ENCODE measurements around the gene RLF.

The RLF gene, protein sequence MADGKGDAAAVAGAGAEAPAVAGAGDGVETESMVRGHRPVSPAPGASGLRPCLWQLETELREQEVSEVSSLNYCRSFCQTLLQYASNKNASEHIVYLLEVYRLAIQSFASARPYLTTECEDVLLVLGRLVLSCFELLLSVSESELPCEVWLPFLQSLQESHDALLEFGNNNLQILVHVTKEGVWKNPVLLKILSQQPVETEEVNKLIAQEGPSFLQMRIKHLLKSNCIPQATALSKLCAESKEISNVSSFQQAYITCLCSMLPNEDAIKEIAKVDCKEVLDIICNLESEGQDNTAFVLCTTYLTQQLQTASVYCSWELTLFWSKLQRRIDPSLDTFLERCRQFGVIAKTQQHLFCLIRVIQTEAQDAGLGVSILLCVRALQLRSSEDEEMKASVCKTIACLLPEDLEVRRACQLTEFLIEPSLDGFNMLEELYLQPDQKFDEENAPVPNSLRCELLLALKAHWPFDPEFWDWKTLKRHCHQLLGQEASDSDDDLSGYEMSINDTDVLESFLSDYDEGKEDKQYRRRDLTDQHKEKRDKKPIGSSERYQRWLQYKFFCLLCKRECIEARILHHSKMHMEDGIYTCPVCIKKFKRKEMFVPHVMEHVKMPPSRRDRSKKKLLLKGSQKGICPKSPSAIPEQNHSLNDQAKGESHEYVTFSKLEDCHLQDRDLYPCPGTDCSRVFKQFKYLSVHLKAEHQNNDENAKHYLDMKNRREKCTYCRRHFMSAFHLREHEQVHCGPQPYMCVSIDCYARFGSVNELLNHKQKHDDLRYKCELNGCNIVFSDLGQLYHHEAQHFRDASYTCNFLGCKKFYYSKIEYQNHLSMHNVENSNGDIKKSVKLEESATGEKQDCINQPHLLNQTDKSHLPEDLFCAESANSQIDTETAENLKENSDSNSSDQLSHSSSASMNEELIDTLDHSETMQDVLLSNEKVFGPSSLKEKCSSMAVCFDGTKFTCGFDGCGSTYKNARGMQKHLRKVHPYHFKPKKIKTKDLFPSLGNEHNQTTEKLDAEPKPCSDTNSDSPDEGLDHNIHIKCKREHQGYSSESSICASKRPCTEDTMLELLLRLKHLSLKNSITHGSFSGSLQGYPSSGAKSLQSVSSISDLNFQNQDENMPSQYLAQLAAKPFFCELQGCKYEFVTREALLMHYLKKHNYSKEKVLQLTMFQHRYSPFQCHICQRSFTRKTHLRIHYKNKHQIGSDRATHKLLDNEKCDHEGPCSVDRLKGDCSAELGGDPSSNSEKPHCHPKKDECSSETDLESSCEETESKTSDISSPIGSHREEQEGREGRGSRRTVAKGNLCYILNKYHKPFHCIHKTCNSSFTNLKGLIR (N-terminal part only)

DNA sequence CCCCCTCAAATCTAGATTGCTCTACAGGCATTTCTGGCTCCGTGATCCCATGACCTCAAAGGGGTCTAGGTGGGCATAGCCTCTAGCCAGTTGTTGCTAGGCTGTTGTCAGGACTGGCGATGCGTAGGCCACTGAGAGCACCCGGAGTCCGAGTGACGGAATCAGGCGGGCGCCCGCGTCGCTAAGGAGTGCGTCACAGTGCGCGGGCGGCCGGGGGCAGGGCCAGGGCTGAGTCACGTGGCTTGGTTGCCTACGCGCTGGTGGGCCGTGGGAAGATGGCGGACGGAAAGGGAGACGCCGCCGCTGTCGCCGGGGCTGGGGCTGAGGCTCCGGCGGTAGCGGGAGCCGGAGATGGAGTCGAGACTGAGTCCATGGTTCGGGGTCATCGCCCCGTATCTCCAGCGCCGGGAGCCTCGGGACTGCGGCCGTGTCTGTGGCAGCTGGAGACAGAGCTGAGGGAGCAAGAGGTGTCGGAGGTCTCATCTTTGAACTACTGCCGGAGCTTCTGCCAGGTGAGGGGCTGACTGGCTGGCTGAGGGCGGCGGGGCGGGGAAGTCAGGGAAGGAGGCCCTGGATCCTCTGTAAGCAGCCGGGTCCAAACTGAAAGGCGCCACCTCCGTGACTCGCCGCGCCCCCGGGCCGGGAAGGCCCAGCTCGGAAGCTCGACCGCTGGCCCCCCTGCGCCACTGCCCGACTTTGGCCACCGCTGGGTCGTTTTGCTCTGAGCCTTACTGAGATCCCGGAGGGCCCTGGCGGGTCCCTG is at the start of gene RLF:
RLF (plus strand) TSS at position 263 of the 763 bp plus-strand sequence; CDS start at position 276, 13 bp downstream.
- peak; percentile 94 for DNase-seq

DNA sequence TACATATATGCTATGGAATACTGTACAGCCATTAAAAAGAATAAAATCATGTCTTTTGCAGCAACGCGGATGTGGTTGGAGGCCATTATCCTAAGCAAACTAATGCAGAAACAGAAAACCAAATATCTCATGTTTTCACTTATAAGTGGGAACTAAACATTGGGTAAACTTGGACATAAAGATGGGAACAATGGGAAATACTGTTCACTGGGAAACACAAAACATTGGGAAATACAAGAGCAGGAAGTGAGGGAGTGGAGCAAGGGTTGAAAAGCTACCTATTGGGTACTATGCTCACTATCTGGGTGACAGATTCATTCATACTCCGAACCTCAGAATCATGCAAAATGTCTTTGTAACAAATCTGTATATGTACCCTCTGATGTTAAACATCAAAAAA is 46.8 kb upstream of the RLF start:
- DNase-seq, result no peak

DNA sequence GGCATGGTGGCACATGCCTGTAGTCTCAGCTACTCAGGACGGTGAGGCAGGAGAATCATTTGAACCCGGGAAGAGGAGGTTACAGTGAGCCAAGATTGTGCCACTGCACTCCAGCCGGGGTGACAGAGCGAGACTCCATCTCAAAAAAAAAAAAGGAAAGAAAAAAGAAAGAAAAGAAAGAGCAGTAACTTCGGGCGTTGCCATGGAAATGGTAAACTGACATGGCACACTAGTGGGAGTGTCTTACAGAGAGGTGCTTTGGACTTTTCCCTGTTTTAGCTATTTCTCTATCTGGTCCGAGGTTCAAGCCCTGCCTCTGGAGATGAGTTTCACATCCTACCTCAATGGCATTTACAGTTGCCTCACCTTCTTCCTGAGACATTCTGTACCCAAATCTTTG is 41.1 kb upstream of the RLF start:
- no peak for DNase-seq

DNA sequence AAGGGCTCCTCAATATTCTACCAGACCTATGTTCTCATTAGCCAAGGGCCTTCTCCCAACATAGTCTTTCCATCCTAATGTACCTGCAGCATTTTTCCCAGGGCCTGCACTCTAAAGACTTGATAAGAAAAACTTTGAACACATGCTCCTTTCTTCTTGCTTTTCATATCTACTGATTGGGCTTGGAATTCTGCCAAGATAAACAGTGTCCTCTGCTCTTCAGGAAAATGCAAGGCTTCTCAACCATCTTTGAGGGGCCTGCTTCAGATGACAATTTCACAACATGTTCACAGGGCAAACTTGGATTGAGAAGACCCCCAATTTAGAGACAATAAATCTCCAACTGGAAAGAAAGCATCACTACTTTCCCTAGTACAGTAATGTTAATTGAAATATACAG is 38.3 kb upstream of the RLF start:
- DNase-seq, result no peak

DNA sequence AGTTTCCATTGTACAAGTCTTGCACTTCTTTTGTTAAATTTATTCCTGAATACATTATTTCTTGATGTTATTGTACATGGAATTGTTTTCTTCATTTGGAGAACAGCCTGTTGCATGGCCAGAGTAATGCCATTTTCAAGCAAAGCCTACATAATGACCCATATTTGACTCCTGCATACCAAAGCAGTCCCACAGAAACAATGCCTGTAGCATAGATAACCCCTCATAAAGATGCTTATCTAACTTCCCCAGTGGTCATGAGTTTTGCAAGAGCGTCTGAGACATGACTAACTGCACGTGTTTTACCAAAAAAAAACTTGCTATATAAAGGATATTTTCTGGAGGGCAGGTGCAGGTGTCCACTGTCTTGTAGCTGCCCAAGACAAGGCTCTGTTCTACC is 30.3 kb upstream of the RLF start:
- DNase-seq, result no peak

DNA sequence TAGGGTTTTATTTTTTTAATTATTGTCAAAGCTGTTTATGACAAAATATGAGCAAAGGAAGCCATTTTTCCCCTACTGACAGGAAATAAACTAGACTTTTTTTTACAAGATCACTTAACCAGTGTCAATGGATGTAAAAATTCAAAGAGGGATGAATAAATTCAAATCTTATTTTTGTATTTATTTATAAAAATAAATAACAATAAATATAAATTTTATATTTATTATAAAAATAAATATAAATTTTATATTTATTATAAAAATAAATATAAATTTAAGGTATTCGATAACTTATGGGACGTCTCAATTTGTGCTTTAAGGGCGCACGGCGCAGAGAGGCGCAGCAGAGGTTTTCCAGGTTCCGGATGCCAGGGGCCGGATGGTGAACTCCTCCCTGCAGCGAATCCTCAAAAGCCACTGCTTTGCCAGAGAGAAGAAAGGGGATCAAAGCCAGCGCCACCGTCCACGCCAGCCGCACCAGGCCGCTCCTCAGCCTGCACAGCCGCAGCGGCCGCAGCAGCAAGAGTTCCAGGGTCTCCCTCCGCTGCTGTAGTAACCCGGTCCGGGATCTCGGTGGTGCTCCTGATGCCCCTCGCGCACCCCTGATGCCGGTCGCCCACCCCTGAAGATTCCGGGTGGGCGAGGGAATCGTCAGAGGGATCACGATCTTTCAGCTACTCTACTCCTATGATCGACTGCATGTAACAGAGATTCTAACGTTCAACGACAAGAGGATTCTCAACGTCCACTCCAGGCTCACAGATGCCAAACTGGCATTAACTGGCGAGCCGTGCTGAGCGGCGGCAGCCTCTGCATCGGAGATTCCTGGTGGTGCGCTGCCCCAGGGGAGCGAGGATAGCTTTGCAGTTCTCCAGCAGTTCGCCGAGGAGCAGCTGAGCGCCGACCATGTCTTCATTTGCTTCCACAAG is 28.5 kb upstream of the RLF start:
- no peak for DNase-seq

DNA sequence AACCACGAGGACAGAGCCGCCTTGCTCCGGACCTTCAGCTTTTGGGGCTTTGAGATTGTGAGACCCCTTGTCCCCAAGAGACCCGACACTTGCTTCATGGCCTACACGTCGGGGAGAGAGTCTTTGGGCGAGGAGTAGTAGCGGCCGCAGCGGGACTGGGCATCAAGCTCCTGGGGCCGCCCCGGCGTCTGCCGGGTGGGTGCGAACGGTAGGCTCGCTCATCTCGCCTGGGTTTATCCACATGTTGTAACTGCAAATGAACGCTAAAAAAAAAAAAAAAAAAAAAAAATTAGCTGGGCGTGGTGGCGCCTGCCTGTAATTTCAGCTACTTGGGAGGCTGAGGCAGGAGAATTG is 27.9 kb upstream of the RLF start:
- DNase-seq, result no peak

DNA sequence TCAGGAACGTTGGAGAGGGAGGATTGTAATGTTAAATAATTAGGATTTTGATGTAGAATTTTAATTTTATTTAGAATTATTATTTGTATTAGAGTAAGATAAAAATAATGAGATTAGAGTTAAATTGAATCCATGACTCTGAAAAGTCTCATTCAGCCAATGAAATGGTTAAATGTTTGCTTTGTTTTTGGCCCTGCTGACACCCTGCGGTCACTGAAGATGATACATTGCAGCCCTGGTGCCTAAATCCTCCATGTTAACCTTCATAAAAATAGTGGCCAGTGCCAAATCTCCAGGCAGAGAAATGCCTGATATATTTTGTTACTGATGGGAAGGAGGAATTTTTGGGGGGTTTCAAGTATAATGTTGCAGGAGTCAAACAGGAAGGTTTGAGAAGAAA is 27.3 kb upstream of the RLF start:
- no peak for DNase-seq

DNA sequence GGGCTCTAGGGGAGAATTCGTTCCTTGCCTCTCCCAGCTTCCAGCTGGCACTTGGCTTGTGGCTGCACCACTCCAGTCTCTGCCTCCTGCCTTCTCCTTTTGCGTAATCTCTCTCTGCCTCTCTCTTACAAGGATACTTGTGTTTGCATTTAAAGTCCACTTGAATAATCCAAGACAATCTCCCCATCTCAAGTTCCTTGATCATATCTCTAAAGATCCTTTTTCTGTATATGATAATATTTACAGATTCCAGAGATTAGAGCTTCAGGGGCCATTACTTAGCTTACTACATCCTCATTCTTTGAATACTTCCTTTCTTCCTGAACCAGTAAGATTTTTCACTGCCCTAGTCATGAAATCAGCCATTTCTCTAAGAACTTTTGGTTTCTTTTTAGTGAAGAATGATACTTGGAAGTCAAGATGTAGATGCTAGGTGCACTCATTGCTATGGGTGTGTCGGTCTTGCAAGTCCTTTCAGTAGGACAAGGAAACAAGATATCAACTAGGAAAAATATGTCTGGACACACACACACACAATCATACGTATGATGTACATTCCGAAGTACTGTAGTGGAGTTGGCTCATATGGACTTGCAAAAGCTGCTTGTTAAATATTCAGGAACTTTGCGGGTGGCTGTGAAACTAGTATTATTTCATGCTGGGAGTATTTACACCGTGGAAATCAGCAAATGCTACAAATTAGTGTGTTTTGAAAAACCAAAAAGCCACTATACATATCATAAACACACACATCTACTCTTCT is 20.8 kb upstream of the RLF start:
- DNase-seq, result no peak

DNA sequence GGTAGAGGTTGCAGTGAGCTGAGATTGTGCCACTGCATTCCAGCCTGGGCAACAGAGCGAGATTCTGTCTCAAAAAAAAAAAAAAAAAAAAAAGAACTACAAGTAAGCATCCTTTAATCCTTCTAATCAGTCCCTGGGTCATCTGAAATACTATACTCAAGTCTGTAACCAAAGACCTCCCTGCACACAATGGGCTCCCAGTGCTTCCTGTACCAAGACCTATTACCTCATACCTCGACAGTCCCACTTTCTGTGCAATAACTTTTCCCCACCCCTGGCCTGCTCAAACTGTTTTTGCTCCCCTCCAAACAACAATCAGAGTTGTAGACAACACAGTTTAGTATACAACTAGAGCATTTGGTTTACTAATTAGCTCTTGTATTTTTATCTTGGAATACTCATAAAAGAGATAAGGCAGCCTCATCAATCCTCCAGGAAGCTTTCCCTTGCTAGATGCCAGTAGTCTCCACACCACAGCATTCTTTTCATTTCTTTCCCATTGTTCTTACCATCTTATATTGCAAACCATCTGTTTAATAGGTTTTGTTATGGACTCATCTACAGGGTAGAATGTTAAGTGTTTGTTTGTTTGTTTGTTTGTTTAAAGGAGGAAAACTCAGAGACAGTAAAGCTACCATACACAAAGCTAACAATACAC is 19.2 kb upstream of the RLF start:
- no peak for DNase-seq

DNA sequence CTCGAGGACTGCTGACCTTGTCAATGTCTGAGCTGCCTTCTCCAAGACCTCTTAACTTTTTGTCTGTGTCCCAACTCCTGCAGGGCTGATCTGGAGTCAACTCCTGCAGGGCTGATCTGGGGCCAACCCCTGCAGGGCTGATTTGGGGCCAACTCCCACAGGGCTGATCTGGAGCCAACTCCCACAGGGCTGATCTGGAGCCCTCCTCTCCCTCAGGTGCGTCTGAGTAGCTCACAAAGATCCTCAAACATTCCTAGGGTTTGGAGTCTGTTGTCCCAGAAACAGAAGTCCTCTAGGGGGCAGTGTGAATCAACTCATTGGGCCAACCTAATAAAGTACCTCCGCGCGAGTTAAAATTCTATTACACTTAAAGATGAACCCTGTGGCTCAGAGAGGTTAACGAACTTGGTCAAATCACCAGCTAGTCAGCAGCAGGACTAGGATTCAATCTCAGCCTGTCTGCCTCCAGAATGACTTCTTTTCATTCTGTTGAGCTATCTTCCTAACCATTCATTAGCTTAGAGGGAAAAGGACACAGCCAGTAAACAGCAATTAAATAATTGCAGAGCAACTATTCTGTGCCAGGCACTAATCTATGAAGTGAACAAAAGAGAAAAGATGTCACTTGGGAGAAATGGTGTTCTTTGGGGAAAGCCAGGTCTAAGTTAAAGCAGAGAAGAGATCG is 17.2 kb upstream of the RLF start:
- DNase-seq, result peak; percentile 43

DNA sequence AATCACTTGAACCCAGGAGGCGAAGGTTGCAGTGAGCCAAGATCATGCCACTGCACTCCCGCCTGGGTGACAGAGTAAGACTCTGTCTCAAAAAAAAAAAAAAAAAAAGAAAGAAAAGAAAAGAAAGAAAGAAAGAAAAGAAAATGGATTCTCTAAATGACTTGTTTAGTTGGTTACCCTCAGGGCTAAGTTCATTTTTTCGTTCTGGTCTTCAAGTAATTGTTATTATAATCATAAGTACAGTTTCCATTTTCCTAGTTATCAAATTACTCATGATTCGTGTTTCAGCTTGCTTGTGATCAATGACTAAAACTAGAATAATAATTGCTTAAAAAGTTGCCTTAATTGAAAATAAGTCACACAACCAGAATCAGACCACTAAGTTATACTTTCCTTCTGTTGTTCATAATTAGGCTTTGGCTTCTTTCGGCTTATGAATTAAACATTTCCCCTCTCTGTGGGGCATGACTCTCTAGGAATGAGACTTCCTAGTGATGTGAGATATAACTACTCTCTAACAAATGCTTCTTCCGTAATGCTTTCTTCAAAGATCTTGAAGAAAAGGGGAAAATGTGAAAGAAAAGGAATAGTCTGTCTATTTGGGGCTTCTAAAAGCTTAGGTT is 9.6 kb upstream of the RLF start:
- no peak for DNase-seq

DNA sequence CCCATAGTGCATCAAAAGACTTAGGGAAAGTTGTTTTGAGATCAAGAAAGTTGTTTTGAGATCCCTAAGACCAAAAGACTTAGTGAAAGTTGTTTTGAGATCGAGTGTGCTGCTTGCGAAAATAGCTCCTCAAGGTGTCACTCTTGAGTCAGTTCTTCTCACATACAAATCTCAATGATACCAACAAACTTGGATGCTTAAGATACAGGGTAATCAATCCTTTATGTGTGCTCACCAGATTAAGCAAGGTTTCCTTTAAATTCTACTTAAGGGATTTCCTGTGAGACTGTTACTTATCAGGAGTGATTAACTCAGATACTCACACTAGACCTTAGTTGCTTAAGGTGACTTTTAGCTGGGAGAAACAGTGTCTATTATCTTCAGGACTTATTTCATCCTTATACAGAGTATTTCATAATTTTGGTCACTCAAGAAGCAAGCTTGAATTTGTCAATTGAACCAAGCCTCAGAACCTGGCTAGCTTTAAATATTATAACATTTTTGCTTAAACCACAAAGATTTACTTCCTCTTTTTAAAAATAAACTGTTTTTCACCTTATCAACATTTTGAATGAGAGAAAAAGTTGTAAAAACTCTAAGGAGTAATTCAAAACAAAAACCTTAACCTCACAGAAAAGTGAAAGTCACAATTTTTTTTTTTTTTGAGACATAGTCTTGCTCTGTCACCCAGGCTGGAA is 8.0 kb upstream of the RLF start:
- peak; percentile 13 for DNase-seq

DNA sequence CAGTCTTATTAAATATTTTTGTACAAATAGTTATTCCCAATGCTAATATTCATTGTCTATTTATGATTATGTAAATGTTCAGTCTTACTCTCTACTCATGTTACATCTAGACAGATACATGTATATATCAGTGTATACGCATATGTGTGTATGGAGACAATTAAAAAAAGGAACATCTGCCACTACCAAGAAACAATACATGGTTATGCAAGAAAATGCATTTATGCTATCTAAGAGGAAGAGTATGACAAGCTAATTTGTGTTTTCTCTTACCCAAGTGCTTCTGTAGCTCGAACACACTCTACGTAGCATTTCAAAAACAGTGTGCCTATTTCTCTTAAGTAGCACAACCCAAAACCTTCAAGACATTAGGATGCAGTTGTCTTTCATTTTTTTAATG is 6.1 kb upstream of the RLF start:
- DNase-seq, result no peak

DNA sequence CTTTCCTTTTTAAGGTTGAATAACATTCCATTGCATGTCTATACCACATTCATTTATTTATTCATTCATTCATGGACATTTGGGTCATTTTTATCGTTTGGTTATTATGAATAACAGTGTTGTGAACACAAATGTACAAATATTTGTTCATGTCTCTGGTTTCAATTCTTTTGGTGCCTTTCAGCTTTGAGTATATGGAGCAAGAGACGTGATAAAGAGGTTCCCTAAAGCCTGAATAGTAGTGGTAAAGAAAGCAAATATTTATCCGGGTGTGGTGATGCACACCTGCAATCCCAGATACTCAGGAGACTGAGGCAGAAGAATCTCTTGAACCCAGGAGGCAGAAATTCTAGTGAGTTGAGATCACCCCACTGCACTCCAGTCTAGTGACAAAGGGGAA is 5.3 kb upstream of the RLF start:
- DNase-seq, result no peak

DNA sequence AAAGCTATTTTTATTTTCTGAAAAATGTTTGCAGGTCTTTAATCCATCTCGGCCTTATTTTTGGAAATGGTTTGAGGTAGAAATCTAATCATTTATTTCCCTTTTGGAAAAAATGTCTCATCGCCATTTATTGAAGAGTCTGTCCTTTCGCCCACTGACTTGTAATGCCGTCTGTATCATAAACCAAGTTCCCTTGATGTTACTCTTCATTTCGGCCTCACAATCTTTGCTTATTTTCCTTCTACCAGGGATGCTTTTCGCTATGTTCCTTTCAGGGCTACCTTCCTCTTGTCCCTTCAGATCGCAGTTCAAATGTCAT is 422 bp upstream of the RLF start:
- no peak for DNase-seq

DNA sequence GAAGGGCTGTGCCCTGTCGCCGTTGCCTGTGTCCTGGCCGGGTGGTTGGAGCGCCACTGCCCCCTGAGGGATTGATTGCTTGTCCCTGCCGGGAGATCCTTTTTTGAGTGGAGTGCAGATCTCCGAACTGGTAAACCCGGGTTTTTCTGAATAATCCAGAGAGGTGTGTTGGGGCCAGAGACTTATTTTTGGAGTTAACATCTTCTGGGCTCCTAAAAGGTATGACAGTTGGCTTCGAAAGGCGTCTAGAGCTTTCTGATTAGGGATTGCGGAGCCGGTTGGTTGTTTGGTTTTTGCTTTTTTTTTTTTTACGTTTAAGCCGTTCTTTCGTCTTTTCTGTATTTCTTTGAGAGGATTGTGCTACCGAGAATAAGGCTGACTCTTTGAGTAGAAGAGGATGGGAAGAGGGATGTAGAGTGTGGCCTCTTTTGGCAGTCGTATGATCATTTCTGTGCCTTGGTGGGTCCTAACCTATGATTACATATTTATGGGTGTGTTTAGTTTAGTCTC is 756 bp downstream of the RLF start:
- peak; percentile 28 for DNase-seq

DNA sequence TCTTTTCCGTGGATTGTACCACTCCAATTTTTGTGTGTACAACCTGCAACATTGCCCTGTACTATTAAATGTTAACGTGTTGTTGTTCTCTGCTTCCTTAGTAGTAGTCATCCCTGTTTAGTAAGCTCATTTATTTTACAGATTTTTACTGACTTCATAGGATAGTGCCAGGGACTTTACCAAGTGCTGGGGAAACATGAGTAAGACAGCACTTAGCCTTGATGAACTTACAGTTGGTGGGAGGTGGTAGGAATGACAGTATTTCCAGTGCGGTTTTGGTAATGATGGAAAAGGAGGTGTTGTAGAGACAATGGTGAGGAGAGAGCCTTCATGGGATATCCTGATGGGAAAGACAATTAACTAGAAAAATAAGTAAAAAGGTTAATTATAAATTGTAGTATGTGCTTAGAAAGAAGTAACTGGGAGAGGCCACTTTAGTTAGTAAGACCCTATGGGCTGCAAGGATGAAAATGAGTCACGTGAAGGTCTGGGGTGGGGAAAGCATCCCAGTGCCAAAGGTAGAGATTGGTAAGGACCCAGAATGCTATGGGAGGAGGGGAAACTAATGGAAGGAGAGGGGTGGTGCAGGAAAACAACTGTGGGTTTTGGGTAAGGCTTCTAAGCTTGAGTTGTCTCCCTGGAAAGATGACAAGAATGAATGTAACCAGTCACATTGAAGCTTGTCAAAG is 1.7 kb downstream of the RLF start:
- no peak for DNase-seq

Data from CD4-positive, alpha-beta T cell treated with Interferon gamma for 1 hour (primary cell).